HG02623 (cell line): ENCODE measurements around the gene HCN3.
"Not testable (repeated sequence)": the region's sequence is repeated elsewhere in the genome, so short reads cannot be mapped to it uniquely, and the experiment has no call there.

Experiments
- ATAC-seq: cut with Tn5 transposase; IDR thresholded peaks from one replicate; pipeline ENCODE4 v1.9.1; 2021; ENCODE audit warnings: moderate library complexity; ENCODE audit not compliant: unreplicated experiment

The HCN3 gene

GRCh38 chr1:155328856-155329255 is 51.6 kb downstream of the HCN3 start:
- ATAC-seq = not testable (repeated sequence)

- no peak for ATAC-seq
Measured at GRCh38 chr1:155329980-155330598, 52.8 kb downstream of the HCN3 start.

- ATAC-seq = no peak
Measured at GRCh38 chr1:155334962-155335361, 57.7 kb downstream of the HCN3 start.
